Uterus (tissue), 4 donors: ENCODE measurements around the gene NECTIN1. TPM values are rescaled to one million over a fixed set of nuclear protein-coding genes. Genes with fewer than 3 reads are reported as not detected.

ENCODE experiments used
- DNase-seq, 2 donors: peaks; one replicate each; pipeline ENCODE4 v3.0.0-alpha.2; 2019 to 2020
- H3K27ac ChIP-seq, 2 donors: fragments of 200-600 bp; sonication (generic); 1 replicate in 1 of 2; 2 replicates in 1 of 2; pipeline ENCODE4 v1.5.1; 2016 to 2018
- H3K27me3 ChIP-seq, 2 donors: fragments of 200-600 bp; sonication (generic); one replicate each; pipeline ENCODE4 v1.5.1; 2018 to 2019; ENCODE audit warnings: control low read depth in 1 of 2
- H3K36me3 ChIP-seq, 2 donors: fragments of 200-600 bp; sonication (generic); one replicate each; pipeline ENCODE4 v1.5.1; 2019; ENCODE audit warnings: control low read depth in 1 of 2
- H3K4me1 ChIP-seq, 2 donors: fragments of 200-600 bp; sonication (generic); one replicate each; pipeline ENCODE4 v1.5.1; 2018 to 2019; ENCODE audit warnings: control low read depth in 1 of 2
- H3K4me3 ChIP-seq, 2 donors: fragments of 200-600 bp; sonication (generic); 1 replicate in 1 of 2; 2 replicates in 1 of 2; pipeline ENCODE4 v1.5.1; 2018 to 2019; ENCODE audit warnings: mild to moderate bottlenecking in 1 of 2
- H3K9me3 ChIP-seq, 2 donors: fragments of 200-600 bp; sonication (generic); one replicate each; pipeline ENCODE4 v1.5.1; 2019; ENCODE audit warnings: control low read depth in 1 of 2
- CTCF ChIP-seq, 4 experiments: fragments of 200-600 bp in 2 of 4; fragments of 450-650 bp in 2 of 4; sonication (generic) in 2 of 4; IDR thresholded peaks; one replicate each; pipeline ENCODE4 v1.5.1; 2016 to 2019; ENCODE audit warnings: antibody characterized with exemption in 4 of 4, mild to moderate bottlenecking in 2 of 4, moderate library complexity in 1 of 4
- POLR2A ChIP-seq, 2 donors: fragments of 450-650 bp; IDR thresholded peaks; one replicate each; pipeline ENCODE4 v1.6.1; 2016; ENCODE audit warnings: antibody characterized with exemption in 2 of 2, mild to moderate bottlenecking in 1 of 2, moderate library complexity in 1 of 2
- intact Hi-C: fragments of 100-400 bp; cut with DNase I; formaldehyde crosslinking; loops from one replicate; pipeline ENCODE4 v1.15.1; 2023; ENCODE audit warnings: low total_unique reads
- total RNA-seq, 4 donors: library from RNA; depleted of rRNA in 3 of 4; stranded (reverse); fragments of >200 nt in 3 of 4; gene quantifications; one replicate each; pipeline versions ENCODE4 v1.1.0 to v1.2.4, GENCODE V29; 2014 to 2023
- donor health status: DM: yes; HTN: yes; CAD: no.

Gene NECTIN1
- total RNA-seq, 4 donors from 2014 or later: 1.3 to 10.6 (median 9.2) TPM; not detected in 1

GRCh38 chr11:119754199-119754598 lies 25.2 kb upstream of the NECTIN1 start:
- no peak for TF ChIP-seq CTCF (IDR thresholded peaks at IDR 0.05)
- TF ChIP-seq POLR2A (IDR thresholded peaks at IDR 0.05): no peak
- Histone ChIP-seq H3K36me3 (no peaks in the 10 kb centered on the region), H3K4me1 (no peaks in the 10 kb centered on the region), H3K9me3 (no peaks in the 10 kb centered on the region), H3K4me3 (no peak overlapping the region), H3K27ac (no peak overlapping the region), H3K27me3 (no peaks in the 10 kb centered on the region)
- DNase-seq: no peak
- intact Hi-C loops: no loop called here

GRCh38 chr11:119752946-119753345 lies 23.9 kb upstream of the NECTIN1 start:
- no peak for DNase-seq
- intact Hi-C loops: no loop called here
- TF ChIP-seq CTCF (IDR thresholded peaks at IDR 0.05) (no peak), POLR2A (IDR thresholded peaks at IDR 0.05) (no peak)
- Histone ChIP-seq H3K27ac (no peak overlapping the region), H3K9me3 (no peaks in the 10 kb centered on the region), H3K27me3 (no peaks in the 10 kb centered on the region), H3K4me3 (no peak overlapping the region), H3K36me3 (no peaks in the 10 kb centered on the region), H3K4me1 (no peaks in the 10 kb centered on the region)

- H3K9me3 ChIP-seq: no peaks in the 10 kb centered on the region
- H3K4me3 ChIP-seq: no peak overlapping the region
- H3K36me3 ChIP-seq: no peaks in the 10 kb centered on the region
- TF ChIP-seq CTCF (IDR thresholded peaks at IDR 0.05): no peak
- intact Hi-C loops: no loop called here
- no peak overlapping the region for H3K27ac ChIP-seq
- no peak for DNase-seq
- no peaks in the 10 kb centered on the region for H3K4me1 ChIP-seq
- no peaks in the 10 kb centered on the region for H3K27me3 ChIP-seq
These were observed 23.4 kb upstream of the NECTIN1 start for GRCh38 chr11:119752345-119752871.

- Histone ChIP-seq H3K4me1 (no peaks in the 10 kb centered on the region), H3K36me3 (no peaks in the 10 kb centered on the region), H3K9me3 (no peaks in the 10 kb centered on the region), H3K27me3 (no peaks in the 10 kb centered on the region), H3K4me3 (no peak overlapping the region), H3K27ac (no peak overlapping the region)
- intact Hi-C loops: no loop called here
- TF ChIP-seq POLR2A (IDR thresholded peaks at IDR 0.05) (no peak), CTCF (IDR thresholded peaks at IDR 0.05) (no peak)
- DNase-seq: no peak
These were observed 21.1 kb upstream of the NECTIN1 start for GRCh38 chr11:119750056-119750455.

- no peak for DNase-seq
- intact Hi-C loops: no loop called here
- H3K27me3 ChIP-seq: no peaks in the 10 kb centered on the region
- H3K9me3 ChIP-seq: no peaks in the 10 kb centered on the region
- H3K4me1 ChIP-seq: no peaks in the 10 kb centered on the region
- TF ChIP-seq CTCF (IDR thresholded peaks at IDR 0.05) (no peak), POLR2A (IDR thresholded peaks at IDR 0.05) (no peak)
- no peaks in the 10 kb centered on the region for H3K36me3 ChIP-seq
- no peak overlapping the region for H3K27ac ChIP-seq
- H3K4me3 ChIP-seq: no peak overlapping the region
These were observed 20.1 kb upstream of the NECTIN1 start for GRCh38 chr11:119749006-119749565.
